Measurements from ENCODE around the gene DDX20.

Gene DDX20

GRCh38 chr1:111747282-111747734 is 8.4 kb upstream of the DDX20 start:
- Histone ChIP-seq H3K36me3 (no peaks in the 10 kb centered on the region), H3K4me3 (ENCODE audit: low read depth, low read length) (no peak overlapping the region), H3K27me3 (ENCODE audit: insufficient read depth, low read depth, severe bottlenecking) (no peaks in the 10 kb centered on the region), H3K27ac (no peak overlapping the region), H3K9me3 (ENCODE audit: severe bottlenecking) (peaks cover 3% of the 10 kb centered on the region)
- DNase-seq = peak; percentile 61
- TF ChIP-seq CTCF (IDR thresholded peaks at IDR 0.05; ENCODE audit: low read depth, low read length) = peak; percentile 84

- H3K27ac ChIP-seq = peak overlapping the region; percentile 19; the same call in 1 of the 2 replicates
- H3K36me3 ChIP-seq = no peaks in the 10 kb centered on the region
- no peak for DNase-seq
- H3K9me3 ChIP-seq (ENCODE audit: severe bottlenecking) = peaks cover 3% of the 10 kb centered on the region
- H3K27me3 ChIP-seq (ENCODE audit: insufficient read depth, low read depth, severe bottlenecking) = no peaks in the 10 kb centered on the region
- no peak for TF ChIP-seq CTCF (IDR thresholded peaks at IDR 0.05; ENCODE audit: low read depth, low read length)
- H3K4me3 ChIP-seq (ENCODE audit: low read depth, low read length) = no peak overlapping the region
These were observed 7.8 kb upstream of the DDX20 start for GRCh38 chr1:111747947-111748346.

GRCh38 chr1:111749628-111750027 is 6.1 kb upstream of the DDX20 start:
- Histone ChIP-seq H3K27me3 (ENCODE audit: insufficient read depth, low read depth, severe bottlenecking) (no peaks in the 10 kb centered on the region), H3K36me3 (no peaks in the 10 kb centered on the region), H3K9me3 (ENCODE audit: severe bottlenecking) (peaks cover 3% of the 10 kb centered on the region), H3K4me3 (ENCODE audit: low read depth, low read length) (no peak overlapping the region), H3K27ac (no peak overlapping the region)
- TF ChIP-seq CTCF (IDR thresholded peaks at IDR 0.05; ENCODE audit: low read depth, low read length) = no peak
- DNase-seq = no peak

- no peak for DNase-seq
- Histone ChIP-seq H3K27ac (no peak overlapping the region), H3K27me3 (ENCODE audit: insufficient read depth, low read depth, severe bottlenecking) (no peaks in the 10 kb centered on the region), H3K9me3 (ENCODE audit: severe bottlenecking) (peaks cover 3% of the 10 kb centered on the region), H3K36me3 (peaks cover 1% of the 10 kb centered on the region; the same call in 1 of the 2 replicates), H3K4me3 (ENCODE audit: low read depth, low read length) (no peak overlapping the region)
- TF ChIP-seq CTCF (IDR thresholded peaks at IDR 0.05; ENCODE audit: low read depth, low read length) = no peak
These were observed 4.8 kb upstream of the DDX20 start for GRCh38 chr1:111750856-111751255.

DNA sequence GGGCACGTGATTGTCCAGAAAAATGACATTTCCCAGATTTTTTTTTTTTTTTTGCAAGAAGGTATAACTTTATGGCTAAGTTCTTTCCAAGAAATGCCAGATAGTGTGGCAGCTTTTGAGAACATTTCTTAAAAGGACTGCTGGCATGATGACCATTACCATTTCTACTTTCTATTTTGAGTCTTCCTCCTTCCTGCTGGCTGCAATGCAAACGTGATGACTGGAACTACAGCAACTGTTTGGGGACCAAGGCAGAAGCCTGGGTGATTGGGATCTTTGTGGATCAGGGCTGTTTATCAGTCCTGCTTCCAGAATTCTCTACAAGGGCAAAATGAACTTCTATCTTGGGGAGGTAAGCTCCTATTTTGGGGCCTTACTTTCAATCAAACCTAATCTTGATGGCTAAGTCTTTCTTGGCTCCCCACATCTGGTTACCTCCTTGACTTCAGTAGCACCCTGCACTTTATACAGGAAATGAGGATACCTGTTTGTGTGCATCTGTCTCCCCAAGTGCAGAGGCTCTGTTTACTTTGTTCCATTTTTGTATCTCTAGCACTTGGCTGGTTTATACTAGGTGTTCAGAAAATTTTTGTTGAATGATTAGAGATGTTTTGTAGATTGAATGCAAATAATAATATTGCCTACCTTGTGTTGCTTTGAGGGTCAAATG is 3.7 kb upstream of the DDX20 start:
- TF ChIP-seq CTCF (IDR thresholded peaks at IDR 0.05; ENCODE audit: low read depth, low read length) = no peak
- Histone ChIP-seq H3K27me3 (ENCODE audit: insufficient read depth, low read depth, severe bottlenecking) (no peaks in the 10 kb centered on the region), H3K36me3 (peaks cover 2% of the 10 kb centered on the region; the same call in 1 of the 2 replicates), H3K9me3 (ENCODE audit: severe bottlenecking) (peaks cover 3% of the 10 kb centered on the region), H3K4me3 (ENCODE audit: low read depth, low read length) (no peak overlapping the region), H3K27ac (no peak overlapping the region)
- no peak for DNase-seq

GRCh38 chr1:111754984-111755330 is 744 bp upstream of the DDX20 start:
- no peak for TF ChIP-seq CTCF (IDR thresholded peaks at IDR 0.05; ENCODE audit: low read depth, low read length)
- DNase-seq = peak; percentile 56

More at GRCh38 chr1:111754984-111755330, 744 bp upstream of the DDX20 start:
- Histone ChIP-seq H3K27ac (peak overlapping the region; percentile 86), H3K9me3 (ENCODE audit: severe bottlenecking) (no peaks in the 10 kb centered on the region), H3K36me3 (peaks cover 26% of the 10 kb centered on the region), H3K27me3 (ENCODE audit: insufficient read depth, low read depth, severe bottlenecking) (no peaks in the 10 kb centered on the region), H3K4me3 (ENCODE audit: low read depth, low read length) (peak overlapping the region; percentile 59)
